NOMO-1 treated with DMSO at 0.1 percent for 48 hours (cell line): ENCODE results near the gene SLC17A3.

Experiments used
- DNase-seq: peaks from one replicate; lab custom pipeline; 2025; ENCODE audit not compliant: unreplicated experiment; lab: John Stamatoyannopoulos, UW

The SLC17A3 gene

GRCh38 chr6:25842526-25842925 lies 31.5 kb downstream of the SLC17A3 start:
- no peak for DNase-seq

GRCh38 chr6:25835442-25836283 lies 38.4 kb downstream of the SLC17A3 start:
- DNase-seq, result no peak

- DNase-seq, result no peak
These were observed 39.1 kb downstream of the SLC17A3 start for GRCh38 chr6:25834950-25835349.

- DNase-seq, result no peak
These were observed 40.9 kb downstream of the SLC17A3 start for GRCh38 chr6:25833136-25833535.

GRCh38 chr6:25832670-25833069 lies 41.4 kb downstream of the SLC17A3 start:
- no peak for DNase-seq

GRCh38 chr6:25832307-25832662 lies 41.8 kb downstream of the SLC17A3 start:
- DNase-seq, result no peak

GRCh38 chr6:25831532-25832306 lies 42.3 kb downstream of the SLC17A3 start, which contains the start of gene SLC17A1:
TSS of gene SLC17A1 (minus strand) at chr6:25832052. CDS start at chr6:25830557, 1,495 bp downstream.
- no peak for DNase-seq

- DNase-seq, result no peak
These were observed 43.6 kb downstream of the SLC17A3 start for GRCh38 chr6:25830458-25830857.

- no peak for DNase-seq
These were observed 44.7 kb downstream of the SLC17A3 start for GRCh38 chr6:25829375-25829774.

GRCh38 chr6:25821341-25821740 lies 52.7 kb downstream of the SLC17A3 start:
- DNase-seq, result no peak

GRCh38 chr6:25816252-25816651 lies 57.8 kb downstream of the SLC17A3 start:
- DNase-seq, result no peak

- no peak for DNase-seq
These were observed 58.8 kb downstream of the SLC17A3 start for GRCh38 chr6:25815194-25815593.

- DNase-seq, result no peak
These were observed 69.2 kb downstream of the SLC17A3 start for GRCh38 chr6:25804804-25805203.

- DNase-seq, result no peak
These were observed 72.6 kb downstream of the SLC17A3 start for GRCh38 chr6:25801436-25801835.
